ENCODE data around the gene NR2C1. TPM values are rescaled to one million over a fixed set of nuclear protein-coding genes. Genes with fewer than 3 reads are reported as not detected.

NR2C1 gene
- total RNA-seq, 1 donor from 2014 or later, result 187 TPM

GRCh38 chr12:95115641-95116040 is 42.2 kb upstream of the NR2C1 start:
- Histone ChIP-seq H3K79me2 (ENCODE audit: low read depth) (no peaks in the 10 kb centered on the region), H3K27me3 (no peaks in the 10 kb centered on the region), H2AFZ (replicated peaks) (no peak overlapping the region), H3K4me2 (no peak overlapping the region), H3K27ac (no peak overlapping the region), H3K9ac (no peak overlapping the region), H3K4me3 (no peak overlapping the region), H3K36me3 (no peaks in the 10 kb centered on the region), H4K20me1 (ENCODE audit: low read depth) (no peaks in the 10 kb centered on the region), H3K4me1 (peaks cover 6% of the 10 kb centered on the region), H3K9me3 (ENCODE audit: low read depth) (no peaks in the 10 kb centered on the region), H3F3A (ENCODE audit: low read depth) (no peaks in the 10 kb centered on the region)
- Mint-ChIP-seq H3K36me3 (peaks cover 26% of the 10 kb centered on the region), H3K9me3 (no peaks in the 10 kb centered on the region), H3K4me3 (no peak overlapping the region), H3K27ac (peak overlapping the region; percentile 7), H3K4me1 (peaks cover 4% of the 10 kb centered on the region), H3K27me3 (ENCODE audit: insufficient read depth, low read depth) (peaks cover 4% of the 10 kb centered on the region)
- DNase-seq (ENCODE audit: low spot score), result no peak
- TF ChIP-seq EZH2 (IDR thresholded peaks at IDR 0.05) (no peak), CTCF (IDR thresholded peaks at IDR 0.05) (no peak), EZH2phosphoT487 (IDR thresholded peaks at IDR 0.05) (no peak)

- H3K27me3 ChIP-seq, result no peaks in the 10 kb centered on the region
- H3K4me2 ChIP-seq, result no peak overlapping the region
- TF ChIP-seq EZH2phosphoT487 (IDR thresholded peaks at IDR 0.05), result no peak
- no peak for TF ChIP-seq EZH2 (IDR thresholded peaks at IDR 0.05)
- no peak for TF ChIP-seq CTCF (IDR thresholded peaks at IDR 0.05)
- H3K4me3 Mint-ChIP-seq, result no peak overlapping the region
- H3F3A ChIP-seq (ENCODE audit: low read depth), result no peaks in the 10 kb centered on the region
- no peaks in the 10 kb centered on the region for H3K9me3 ChIP-seq (ENCODE audit: low read depth)
- no peak overlapping the region for H2AFZ ChIP-seq (replicated peaks)
- no peaks in the 10 kb centered on the region for H3K79me2 ChIP-seq (ENCODE audit: low read depth)
- no peaks in the 10 kb centered on the region for H4K20me1 ChIP-seq (ENCODE audit: low read depth)
- peak overlapping the region; percentile 22 for H3K27ac Mint-ChIP-seq
- peaks cover 6% of the 10 kb centered on the region for H3K4me1 ChIP-seq
- peaks cover 27% of the 10 kb centered on the region for H3K36me3 Mint-ChIP-seq
- peaks cover 4% of the 10 kb centered on the region for H3K4me1 Mint-ChIP-seq
- H3K36me3 ChIP-seq, result no peaks in the 10 kb centered on the region
- no peak for DNase-seq (ENCODE audit: low spot score)
- H3K27ac ChIP-seq, result no peak overlapping the region
- peaks cover 4% of the 10 kb centered on the region for H3K27me3 Mint-ChIP-seq (ENCODE audit: insufficient read depth, low read depth)
- H3K4me3 ChIP-seq, result no peak overlapping the region
- no peak overlapping the region for H3K9ac ChIP-seq
- H3K9me3 Mint-ChIP-seq, result no peaks in the 10 kb centered on the region
Measured at GRCh38 chr12:95114766-95115405, 41.5 kb upstream of the NR2C1 start.

- Mint-ChIP-seq H3K27ac (no peak overlapping the region), H3K4me1 (no peaks in the 10 kb centered on the region), H3K27me3 (ENCODE audit: insufficient read depth, low read depth) (peaks cover 4% of the 10 kb centered on the region), H3K9me3 (no peaks in the 10 kb centered on the region), H3K36me3 (peaks cover 41% of the 10 kb centered on the region), H3K4me3 (no peak overlapping the region)
- no peak overlapping the region for H3K27ac ChIP-seq
- DNase-seq (ENCODE audit: low spot score), result no peak
- H3K27me3 ChIP-seq, result no peaks in the 10 kb centered on the region
- no peaks in the 10 kb centered on the region for H3K4me1 ChIP-seq
- H3F3A ChIP-seq (ENCODE audit: low read depth), result no peaks in the 10 kb centered on the region
- H3K79me2 ChIP-seq (ENCODE audit: low read depth), result no peaks in the 10 kb centered on the region
- no peak for TF ChIP-seq EZH2 (IDR thresholded peaks at IDR 0.05)
- TF ChIP-seq CTCF (IDR thresholded peaks at IDR 0.05), result no peak
- no peak for TF ChIP-seq EZH2phosphoT487 (IDR thresholded peaks at IDR 0.05)
- no peaks in the 10 kb centered on the region for H4K20me1 ChIP-seq (ENCODE audit: low read depth)
- H3K9ac ChIP-seq, result no peak overlapping the region
- H3K4me3 ChIP-seq, result no peak overlapping the region
- no peak overlapping the region for H2AFZ ChIP-seq (replicated peaks)
- no peaks in the 10 kb centered on the region for H3K9me3 ChIP-seq (ENCODE audit: low read depth)
- no peak overlapping the region for H3K4me2 ChIP-seq
- no peaks in the 10 kb centered on the region for H3K36me3 ChIP-seq
Measured at GRCh38 chr12:95107362-95107761, 33.9 kb upstream of the NR2C1 start.

Data from neural progenitor cell (in vitro differentiated cells).